ENCODE data around the gene DSCAML1.

DNA sequence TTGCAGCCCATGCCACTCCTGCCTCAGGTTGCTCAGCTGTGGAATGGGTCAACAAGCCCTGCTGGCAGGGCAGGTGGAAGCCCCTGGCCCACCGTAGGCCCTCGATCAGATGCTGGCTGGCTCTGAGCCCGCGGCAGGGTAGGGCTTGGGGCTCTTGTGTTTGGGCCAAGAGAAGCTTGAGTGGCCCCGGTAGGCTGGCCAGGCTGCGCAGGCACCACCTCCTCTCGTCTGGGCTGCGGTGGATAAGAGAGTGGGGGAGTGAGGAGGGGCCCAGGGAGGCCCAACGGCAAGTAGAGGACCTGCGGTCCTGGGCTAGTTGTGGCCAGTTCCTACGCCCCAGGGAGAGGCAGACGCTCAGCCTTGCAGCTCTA is 354.2 kb downstream of the DSCAML1 start:
- TF ChIP-seq RAD21 (IDR thresholded peaks at IDR 0.05; ENCODE audit: low read depth), result no peak
- TF ChIP-seq REST (IDR thresholded peaks at IDR 0.05; ENCODE audit: low read depth), result no peak
- TF ChIP-seq CBX3 (IDR thresholded peaks at IDR 0.05; ENCODE audit: low read depth), result no peak
- no peak for TF ChIP-seq CTCF (IDR thresholded peaks at IDR 0.05 in 2 of 3, conservative IDR thresholded peaks at IDR 0.05 in 1 of 3; ENCODE audit: borderline replicate concordance in 1 of 3, insufficient read depth in 1 of 3, low read depth in 2 of 3, low read length in 2 of 3)
- TF ChIP-seq EGR1 (IDR thresholded peaks at IDR 0.05; ENCODE audit: low read depth), result no peak
- TF ChIP-seq, protein P1, sequence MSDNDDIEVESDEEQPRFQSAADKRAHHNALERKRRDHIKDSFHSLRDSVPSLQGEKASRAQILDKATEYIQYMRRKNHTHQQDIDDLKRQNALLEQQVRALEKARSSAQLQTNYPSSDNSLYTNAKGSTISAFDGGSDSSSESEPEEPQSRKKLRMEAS (IDR thresholded peaks at IDR 0.05), result no peak
- no peak for TF ChIP-seq ZNF274 (IDR thresholded peaks at IDR 0.05; ENCODE audit: low read depth, low read length)
- no peak for TF ChIP-seq EZH2phosphoT487 (IDR thresholded peaks at IDR 0.05; ENCODE audit: borderline replicate concordance)
- no peak for TF ChIP-seq YY1 (IDR thresholded peaks at IDR 0.05; ENCODE audit: extremely low read depth, insufficient replicate concordance, low read depth, low read length)
- no peak for TF ChIP-seq POLR2A (IDR thresholded peaks at IDR 0.05; ENCODE audit: borderline replicate concordance, extremely low read depth, insufficient read depth, insufficient read length)
- TF ChIP-seq ZFX (IDR thresholded peaks at IDR 0.05), result no peak
- no peak for TF ChIP-seq EZH2 (IDR thresholded peaks at IDR 0.05)
- TF ChIP-seq FOSL1 (IDR thresholded peaks at IDR 0.05; ENCODE audit: low read depth), result no peak

Measured in HCT116 (cell line).